Astrocyte (in vitro differentiated cells and primary cell): Measurements from ENCODE around the gene FSTL4. TPM values are rescaled to one million over a fixed set of nuclear protein-coding genes. Genes with fewer than 3 reads are reported as not detected.

Experiments
- DNase-seq: peaks from one replicate; pipeline ENCODE4 v3.0.0-alpha.2; 2010; ENCODE audit warnings: low read depth
- FAIRE-seq: peaks from 2 replicates; lab custom pipeline; 2011; peaks lifted over from hg19 to GRCh38; lab: Jason Lieb, UNC
- H2AFZ ChIP-seq: 2 replicates; pipeline ENCODE4 v1.6.0; 2012; ENCODE audit warnings: low read depth, low read length, inconsistent platforms
- H3K27ac ChIP-seq: 2 replicates; pipeline ENCODE4 v1.5.1; 2011; ENCODE audit warnings: low read depth, low read length, inconsistent platforms
- H3K27me3 ChIP-seq: 2 replicates; pipeline ENCODE4 v1.6.0; 2011; ENCODE audit warnings: low read length, inconsistent platforms; ENCODE audit not compliant: insufficient read depth
- H3K36me3 ChIP-seq: 2 replicates; pipeline ENCODE4 v1.5.1; 2011; ENCODE audit warnings: low read length, inconsistent platforms; ENCODE audit not compliant: insufficient read depth
- H3K4me1 ChIP-seq: 2 replicates; pipeline ENCODE4 v1.5.1; 2011; ENCODE audit warnings: low read length, inconsistent platforms; ENCODE audit not compliant: insufficient read depth
- H3K4me2 ChIP-seq: 2 replicates; pipeline ENCODE4 v1.6.0; 2012; ENCODE audit warnings: low read length, inconsistent platforms
- H3K4me3 ChIP-seq: 2 replicates; pipeline ENCODE4 v1.5.1; 2011; ENCODE audit warnings: low read depth, mild to moderate bottlenecking, low read length, inconsistent platforms; ENCODE audit not compliant: insufficient read depth
- H3K79me2 ChIP-seq: 2 replicates; pipeline ENCODE4 v1.6.0; 2012; ENCODE audit warnings: mild to moderate bottlenecking, low read length, inconsistent platforms; ENCODE audit not compliant: insufficient read depth
- H3K9ac ChIP-seq: 2 replicates; pipeline ENCODE4 v1.6.0; 2012; ENCODE audit warnings: mild to moderate bottlenecking, low read length, inconsistent platforms
- H3K9me3 ChIP-seq: 2 replicates; pipeline ENCODE4 v1.5.1; 2012; ENCODE audit warnings: low read depth, mild to moderate bottlenecking, low read length, inconsistent platforms; ENCODE audit not compliant: insufficient read depth
- H4K20me1 ChIP-seq: 2 replicates; pipeline ENCODE4 v1.6.0; 2012; ENCODE audit warnings: low read length, inconsistent platforms; ENCODE audit not compliant: insufficient read depth
- H3K27ac Mint-ChIP-seq: one replicate; pipeline ENCODE4 v1.8.0; 2021; ENCODE audit warnings: mild to moderate bottlenecking, mixed read lengths; ENCODE audit not compliant: unreplicated experiment
- H3K27me3 Mint-ChIP-seq: one replicate; pipeline ENCODE4 v1.8.0; 2021; ENCODE audit warnings: low read depth, mixed read lengths; ENCODE audit not compliant: unreplicated experiment
- H3K36me3 Mint-ChIP-seq: one replicate; pipeline ENCODE4 v1.8.0; 2021; ENCODE audit warnings: low read depth, mixed read lengths; ENCODE audit not compliant: unreplicated experiment
- H3K4me1 Mint-ChIP-seq: one replicate; pipeline ENCODE4 v1.8.0; 2021; ENCODE audit warnings: low read depth, mixed read lengths; ENCODE audit not compliant: unreplicated experiment
- H3K4me3 Mint-ChIP-seq: one replicate; pipeline ENCODE4 v1.8.0; 2021; ENCODE audit warnings: mild to moderate bottlenecking, moderate library complexity, mixed read lengths; ENCODE audit not compliant: unreplicated experiment
- H3K9me3 Mint-ChIP-seq: one replicate; pipeline ENCODE4 v1.8.0; 2021; ENCODE audit warnings: mild to moderate bottlenecking, mixed read lengths; ENCODE audit not compliant: unreplicated experiment
- CTCF ChIP-seq: IDR thresholded peaks from 2 replicates; pipeline ENCODE4 v1.5.1; 2011; ENCODE audit warnings: low read depth, mild to moderate bottlenecking, inconsistent platforms, low read length, moderate library complexity; ENCODE audit not compliant: insufficient read depth
- EZH2 ChIP-seq: IDR thresholded peaks from 2 replicates; pipeline ENCODE4 v1.6.1; 2012; ENCODE audit warnings: mild to moderate bottlenecking, low read length, inconsistent platforms; ENCODE audit not compliant: insufficient read depth
- total RNA-seq: library from RNA; stranded (reverse); gene quantifications from 2 replicates; pipeline ENCODE4 v1.2.1, GENCODE V29; 2021

Gene FSTL4
- total RNA-seq, 1 donor from 2014 or later = not detected

- no peaks in the 10 kb centered on the region for H3K36me3 Mint-ChIP-seq
- Histone ChIP-seq H2AFZ (no peak overlapping the region), H3K36me3 (no peaks in the 10 kb centered on the region), H3K9ac (no peak overlapping the region), H3K79me2 (no peaks in the 10 kb centered on the region), H3K4me2 (no peak overlapping the region), H3K4me1 (no peaks in the 10 kb centered on the region), H4K20me1 (no peaks in the 10 kb centered on the region), H3K27me3 (peaks cover 7% of the 10 kb centered on the region), H3K4me3 (no peak overlapping the region), H3K9me3 (no peaks in the 10 kb centered on the region), H3K27ac (no peak overlapping the region)
- H3K9me3 Mint-ChIP-seq = peaks cover 3% of the 10 kb centered on the region
- no peak overlapping the region for H3K4me3 Mint-ChIP-seq
- peaks cover 3% of the 10 kb centered on the region for H3K4me1 Mint-ChIP-seq
- DNase-seq (no peak), FAIRE-seq (no peak)
- TF ChIP-seq EZH2 = no peak
- TF ChIP-seq CTCF = no peak
- no peak overlapping the region for H3K27ac Mint-ChIP-seq
- H3K27me3 Mint-ChIP-seq = peaks cover 11% of the 10 kb centered on the region
Measured at GRCh38 chr5:133354323-133355185, 257.8 kb downstream of the FSTL4 start.

- Mint-ChIP-seq H3K27me3 (peaks cover 9% of the 10 kb centered on the region), H3K9me3 (peaks cover 3% of the 10 kb centered on the region), H3K27ac (no peak overlapping the region), H3K4me1 (no peaks in the 10 kb centered on the region), H3K4me3 (no peak overlapping the region), H3K36me3 (no peaks in the 10 kb centered on the region)
- H3K9ac ChIP-seq = no peak overlapping the region
- no peak overlapping the region for H3K4me3 ChIP-seq
- FAIRE-seq = no peak
- TF ChIP-seq CTCF = no peak
- TF ChIP-seq EZH2 = no peak
- H3K27ac ChIP-seq = no peak overlapping the region
- DNase-seq = no peak
- H3K79me2 ChIP-seq = no peaks in the 10 kb centered on the region
- H3K4me2 ChIP-seq = no peak overlapping the region
- no peaks in the 10 kb centered on the region for H3K9me3 ChIP-seq
- no peak overlapping the region for H2AFZ ChIP-seq
- no peaks in the 10 kb centered on the region for H3K4me1 ChIP-seq
- no peaks in the 10 kb centered on the region for H4K20me1 ChIP-seq
- H3K27me3 ChIP-seq = peaks cover 5% of the 10 kb centered on the region
- H3K36me3 ChIP-seq = no peaks in the 10 kb centered on the region
Measured at GRCh38 chr5:133353741-133354140, 258.6 kb downstream of the FSTL4 start.

GRCh38 chr5:133348406-133348805, 263.9 kb downstream of the FSTL4 start:
- no peaks in the 10 kb centered on the region for H3K9me3 ChIP-seq
- Mint-ChIP-seq H3K4me3 (no peak overlapping the region), H3K4me1 (no peaks in the 10 kb centered on the region), H3K36me3 (no peaks in the 10 kb centered on the region), H3K27ac (no peak overlapping the region), H3K9me3 (no peaks in the 10 kb centered on the region), H3K27me3 (peaks cover 18% of the 10 kb centered on the region)
- DNase-seq (no peak), FAIRE-seq (no peak)
- no peaks in the 10 kb centered on the region for H4K20me1 ChIP-seq
- H3K36me3 ChIP-seq = no peaks in the 10 kb centered on the region
- H2AFZ ChIP-seq = no peak overlapping the region
- no peaks in the 10 kb centered on the region for H3K79me2 ChIP-seq
- no peak overlapping the region for H3K9ac ChIP-seq
- no peaks in the 10 kb centered on the region for H3K4me1 ChIP-seq
- no peak for TF ChIP-seq EZH2
- no peak for TF ChIP-seq CTCF
- no peak overlapping the region for H3K4me2 ChIP-seq
- no peak overlapping the region for H3K4me3 ChIP-seq
- H3K27ac ChIP-seq = no peak overlapping the region
- peaks cover 10% of the 10 kb centered on the region for H3K27me3 ChIP-seq
